HTR-8/SVneo (cell line): Measurements from ENCODE around the gene LRIT2.
A peak's percentile ranks its signal among the peaks of the same experiment; 100 is the strongest.

Experiments
- DNase-seq: peaks from one replicate; pipeline ENCODE4 v3.0.0; 2011; ENCODE audit warnings: low spot score, mixed read lengths; ENCODE audit not compliant: insufficient read length
- FAIRE-seq: peaks from 2 replicates; lab custom pipeline; 2011; peaks lifted over from hg19 to GRCh38; lab: Jason Lieb, UNC

Gene LRIT2

DNA sequence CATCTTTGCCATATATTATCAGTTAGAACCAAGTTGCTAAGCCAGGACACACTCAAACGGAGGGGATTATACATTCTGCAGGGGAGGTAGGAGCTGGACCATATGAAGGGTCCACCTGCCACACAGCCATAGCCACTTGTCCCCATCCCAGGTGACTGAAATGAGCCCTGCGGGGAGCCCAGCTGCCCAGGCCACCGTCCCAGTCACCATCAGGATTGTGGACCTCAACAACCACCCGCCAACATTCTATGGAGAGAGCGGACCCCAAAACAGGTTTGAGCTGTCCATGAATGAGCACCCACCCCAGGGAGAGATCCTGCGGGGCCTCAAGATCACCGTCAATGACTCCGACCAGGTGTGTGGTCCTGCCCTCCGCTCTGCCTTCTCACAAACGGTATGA, 17.3 kb downstream of the LRIT2 start:
- no peak for DNase-seq
- no peak for FAIRE-seq

- no peak for FAIRE-seq
- no peak for DNase-seq
Observed at GRCh38 chr10:84205853-84206525, 19.4 kb downstream of the LRIT2 start.

DNA sequence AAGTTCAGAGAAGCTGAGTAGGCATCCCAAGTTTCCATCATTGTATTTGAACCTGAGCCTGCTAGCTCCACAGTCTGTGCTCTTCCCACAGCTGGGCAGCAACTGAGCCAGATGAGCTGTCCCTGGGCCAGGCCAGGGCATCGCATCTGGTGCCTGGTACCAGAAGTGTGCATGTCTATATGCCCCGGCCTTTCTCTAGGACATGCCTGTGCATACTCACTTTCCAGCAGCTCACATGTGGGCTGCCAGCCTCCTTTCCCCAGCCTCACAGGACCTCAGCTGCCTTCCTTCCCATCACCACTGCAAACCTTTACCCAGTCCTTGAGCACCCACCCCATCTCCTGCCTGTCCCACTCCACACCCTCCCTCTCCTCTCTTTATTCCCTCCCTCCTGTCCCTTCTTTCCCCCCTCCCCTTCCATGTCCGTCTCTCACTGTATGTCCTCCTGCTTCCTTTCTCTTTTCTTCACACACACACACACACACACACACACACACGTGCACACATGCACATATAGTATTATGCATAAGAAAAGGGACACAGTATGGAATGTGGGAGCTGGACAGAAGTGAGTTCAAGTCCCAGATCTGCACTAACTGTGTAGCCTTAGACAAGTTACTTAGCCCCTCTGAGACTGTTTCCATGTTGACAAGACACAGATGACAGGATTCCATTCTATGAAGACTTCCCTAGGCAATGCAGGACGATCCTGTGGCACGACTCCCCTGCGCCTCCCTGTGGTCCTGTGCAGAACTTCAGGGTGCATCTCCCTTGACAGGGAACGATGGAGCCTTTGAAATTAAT, 20.1 kb downstream of the LRIT2 start:
- FAIRE-seq (no peak), DNase-seq (peak; percentile 57)

DNA sequence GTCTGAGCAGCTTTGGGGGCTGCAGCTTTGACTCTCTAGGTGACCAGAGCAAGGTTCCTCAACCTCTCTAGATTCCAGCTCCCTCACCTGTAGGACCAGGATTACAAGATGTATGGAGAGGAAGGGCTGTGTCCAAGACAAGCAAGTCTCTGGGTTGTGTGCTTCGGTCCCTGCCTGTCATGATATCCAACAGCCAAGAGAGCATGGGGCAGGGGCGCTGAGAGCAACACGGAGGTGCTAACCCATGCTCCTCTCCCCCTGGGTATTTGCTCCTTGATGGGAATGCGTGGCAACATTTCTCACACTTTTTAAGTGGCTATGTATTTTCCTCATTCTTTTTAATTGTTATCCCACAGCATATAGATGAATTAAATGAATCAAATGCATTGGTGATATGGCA, 20.7 kb downstream of the LRIT2 start:
- FAIRE-seq = no peak

DNA sequence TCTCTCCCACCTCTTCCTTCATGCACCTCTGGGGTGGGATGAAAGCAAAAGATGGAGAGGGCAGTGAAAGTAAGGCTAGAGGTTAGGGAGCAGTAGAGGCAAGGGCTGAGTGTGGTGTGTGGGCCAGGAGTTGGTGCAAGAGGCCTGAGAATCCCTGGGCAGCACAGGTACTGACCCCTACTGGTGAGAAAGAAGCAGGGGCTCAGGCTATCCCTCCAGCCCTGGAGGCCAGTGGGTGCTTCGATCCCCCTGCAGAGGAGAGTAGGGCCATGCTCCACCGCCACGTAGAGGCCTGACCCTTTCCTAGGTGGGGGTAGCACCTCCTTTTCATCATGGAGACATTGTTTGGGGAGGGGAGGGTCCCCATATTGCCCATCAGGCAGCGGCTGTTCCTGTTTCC, 21.2 kb downstream of the LRIT2 start:
- DNase-seq (no peak), FAIRE-seq (no peak)

More for the DNA sequence above, 20.7 kb downstream of the LRIT2 start:
- DNase-seq = no peak

DNA sequence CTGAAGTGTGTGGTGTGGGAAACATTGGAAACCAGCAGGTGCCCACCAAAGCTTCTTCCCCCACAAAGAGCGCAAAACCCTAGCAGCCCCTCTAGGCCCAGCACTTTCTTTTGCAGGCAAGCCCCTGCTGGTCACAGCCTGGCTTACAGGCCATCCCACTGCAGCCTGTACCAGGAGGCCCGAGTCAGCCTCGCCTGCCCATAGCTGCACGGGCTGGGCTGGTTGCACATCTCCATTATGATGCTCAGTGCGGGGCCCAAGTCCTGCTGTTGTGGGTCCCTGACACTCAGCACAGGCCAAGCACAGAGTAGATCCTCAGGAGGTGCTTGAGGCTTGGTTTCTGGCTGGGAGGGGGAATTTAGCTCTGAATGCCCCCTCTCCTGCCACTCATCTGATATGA, 23.0 kb downstream of the LRIT2 start:
- FAIRE-seq (no peak), DNase-seq (no peak)

DNA sequence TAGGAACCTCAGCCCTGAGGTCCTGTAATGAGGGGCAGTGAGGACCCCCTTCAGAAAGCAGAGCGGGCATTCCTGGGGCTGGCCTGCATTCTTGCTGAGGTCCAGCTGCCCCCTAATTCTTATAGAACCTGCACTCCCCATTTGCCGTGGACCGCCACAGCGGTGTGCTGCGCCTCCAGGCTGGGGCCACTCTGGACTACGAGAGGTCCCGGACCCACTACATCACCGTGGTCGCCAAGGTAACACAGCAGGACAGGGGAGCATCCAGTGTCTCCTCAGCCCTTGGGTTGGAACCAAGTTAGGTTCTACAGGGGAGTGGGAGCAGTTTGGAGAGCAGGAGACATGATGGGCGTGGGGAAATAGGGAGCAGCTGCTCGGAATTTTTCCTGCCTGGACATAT, 23.7 kb downstream of the LRIT2 start:
- FAIRE-seq = no peak
- no peak for DNase-seq

DNA sequence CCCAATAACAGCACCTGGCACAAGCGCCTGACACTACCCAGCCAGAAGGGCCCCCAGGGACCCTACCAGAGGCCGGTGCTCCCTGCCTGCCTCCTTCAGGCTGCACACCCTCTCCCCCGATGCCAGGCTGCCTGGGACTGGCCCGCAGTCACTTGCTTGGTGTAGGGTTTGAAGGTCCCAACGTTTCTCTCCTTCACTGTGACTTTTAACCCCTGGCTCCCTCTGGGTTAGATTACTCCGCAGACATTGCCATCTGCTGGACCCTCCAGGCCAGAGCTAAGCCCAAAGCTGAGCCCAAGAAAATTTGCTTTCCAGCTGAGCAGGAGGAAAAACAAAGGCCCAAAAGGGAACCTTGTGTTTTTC, 24.1 kb downstream of the LRIT2 start:
- FAIRE-seq = no peak

DNA sequence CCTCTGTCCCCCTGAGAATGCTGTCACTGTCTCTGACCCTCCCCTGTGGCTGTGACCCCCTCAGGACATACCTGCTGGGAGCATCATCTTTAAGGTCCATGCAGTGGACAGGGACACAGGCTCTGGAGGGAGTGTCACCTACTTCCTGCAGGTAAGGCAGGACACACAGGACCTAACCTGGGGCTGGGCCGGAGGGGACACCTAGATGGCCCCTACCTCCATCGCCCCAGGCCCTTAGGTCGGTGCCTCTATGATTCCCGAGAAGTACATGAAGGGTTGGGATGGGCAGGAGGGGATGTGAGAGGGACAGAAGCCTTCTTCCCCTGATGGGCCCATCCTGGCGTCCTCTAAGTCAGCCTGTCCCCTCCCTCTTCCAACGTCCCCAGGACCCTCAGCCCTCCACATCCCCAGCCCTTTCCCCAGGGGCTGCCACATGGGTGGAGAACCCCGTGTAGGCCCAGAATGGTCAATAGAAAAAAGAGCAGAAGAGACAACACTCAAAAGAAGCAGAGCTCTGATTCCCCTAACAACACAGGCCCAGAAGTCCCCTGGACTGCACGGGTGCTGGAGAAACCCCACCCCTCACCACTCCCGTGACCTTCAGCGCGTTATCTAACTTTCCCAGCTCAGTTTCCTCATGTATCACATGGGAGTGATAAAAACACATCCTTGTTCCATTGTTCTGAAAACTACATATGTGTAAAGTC, 24.7 kb downstream of the LRIT2 start:
- no peak for DNase-seq
- FAIRE-seq = no peak

More for the DNA sequence above, 24.1 kb downstream of the LRIT2 start:
- DNase-seq = no peak

DNA sequence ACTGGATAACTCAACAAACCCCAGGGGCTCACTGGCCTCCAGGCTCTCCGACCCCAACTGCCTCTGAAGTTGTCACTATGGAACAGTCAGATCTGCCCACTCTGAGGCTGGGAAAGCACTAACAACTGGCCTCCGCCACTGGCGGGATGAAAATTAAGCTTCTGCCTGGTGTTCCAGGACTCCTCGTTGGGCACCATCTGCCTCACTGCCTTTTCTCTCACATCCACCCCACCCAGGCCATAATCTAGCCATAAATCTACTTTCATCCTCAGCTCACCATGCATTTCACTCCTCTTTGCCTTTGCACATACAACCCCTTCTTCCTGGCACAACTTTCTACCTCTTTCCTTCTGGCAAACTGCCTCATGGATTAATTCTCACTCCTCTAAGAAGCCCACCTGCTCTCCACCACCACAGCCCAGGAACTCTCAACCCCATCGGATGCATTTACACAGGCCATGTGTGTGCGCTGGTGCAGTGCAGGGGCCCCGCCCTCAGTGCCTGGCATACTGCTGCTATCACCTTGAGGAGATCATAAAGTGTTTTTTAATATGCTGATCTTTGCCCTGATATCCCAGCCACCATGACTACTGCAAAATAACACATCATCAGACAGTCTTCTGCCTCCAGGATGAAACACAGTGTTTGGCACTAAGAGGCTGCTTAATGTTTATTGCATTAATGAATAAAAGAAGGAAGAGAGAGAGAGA, 27.0 kb downstream of the LRIT2 start:
- no peak for DNase-seq
- FAIRE-seq = no peak

DNA sequence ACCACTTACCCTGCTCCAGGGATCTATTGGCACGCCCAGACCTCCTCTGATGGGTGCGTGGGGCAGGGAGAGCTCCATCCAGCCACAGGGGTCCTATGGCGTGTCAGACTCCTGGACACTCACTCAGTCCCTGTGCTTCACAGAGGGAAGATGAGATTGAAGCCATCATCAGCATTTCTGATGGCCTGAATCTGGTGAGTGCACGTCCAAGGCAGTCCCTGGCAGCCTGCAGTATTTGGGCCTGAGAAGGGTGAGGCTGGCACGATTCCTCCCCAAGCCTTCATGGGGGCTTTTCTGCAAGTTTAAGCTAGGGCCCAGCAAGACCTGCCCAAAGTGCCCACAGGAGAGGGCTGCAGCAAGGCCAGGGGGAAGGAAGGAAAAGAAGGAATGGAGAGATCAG, 27.7 kb downstream of the LRIT2 start:
- DNase-seq = no peak
- FAIRE-seq = no peak

DNA sequence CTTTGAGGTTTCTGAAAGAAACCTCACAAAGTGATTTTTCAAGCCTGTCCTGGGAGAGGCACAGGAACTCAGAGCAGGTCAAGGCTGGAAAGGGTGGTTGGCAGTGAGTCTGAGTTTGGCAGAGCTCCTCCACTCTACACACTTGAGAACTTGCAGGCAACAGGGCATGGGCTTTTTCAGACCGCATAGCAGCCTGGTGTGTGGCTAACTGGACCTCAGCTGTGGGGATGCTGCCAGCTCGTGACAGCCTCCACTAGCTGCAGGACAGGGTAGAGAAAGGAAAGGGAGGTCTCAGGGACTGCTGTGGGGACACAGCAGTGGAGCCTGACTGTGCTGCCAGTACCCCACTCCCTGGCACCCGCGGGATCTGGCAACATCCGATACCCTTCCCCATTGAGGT, 28.4 kb downstream of the LRIT2 start:
- FAIRE-seq (no peak), DNase-seq (no peak)

DNA sequence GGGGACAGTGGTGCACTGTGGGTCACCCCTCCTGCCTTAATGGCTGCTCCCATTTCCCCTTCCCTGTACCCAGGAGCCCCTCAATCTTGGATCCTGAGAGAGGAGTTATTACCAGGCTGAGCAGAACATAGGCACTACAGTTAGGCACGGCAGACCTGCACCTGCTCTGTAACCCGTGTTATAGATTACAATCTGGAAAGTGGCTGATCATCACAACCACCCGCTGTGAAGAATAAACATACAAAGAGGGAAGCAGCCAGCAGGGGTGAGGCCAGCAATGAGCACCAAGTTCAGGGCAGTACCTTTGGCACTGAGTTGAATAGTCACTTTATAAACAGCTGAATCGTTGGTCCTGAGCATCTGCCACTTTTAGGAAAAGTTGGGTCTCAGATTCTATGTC, 29.3 kb downstream of the LRIT2 start:
- no peak for FAIRE-seq
- DNase-seq = no peak

- DNase-seq (no peak), FAIRE-seq (no peak)
Observed at GRCh38 chr10:84195044-84195830, 30.1 kb downstream of the LRIT2 start.

DNA sequence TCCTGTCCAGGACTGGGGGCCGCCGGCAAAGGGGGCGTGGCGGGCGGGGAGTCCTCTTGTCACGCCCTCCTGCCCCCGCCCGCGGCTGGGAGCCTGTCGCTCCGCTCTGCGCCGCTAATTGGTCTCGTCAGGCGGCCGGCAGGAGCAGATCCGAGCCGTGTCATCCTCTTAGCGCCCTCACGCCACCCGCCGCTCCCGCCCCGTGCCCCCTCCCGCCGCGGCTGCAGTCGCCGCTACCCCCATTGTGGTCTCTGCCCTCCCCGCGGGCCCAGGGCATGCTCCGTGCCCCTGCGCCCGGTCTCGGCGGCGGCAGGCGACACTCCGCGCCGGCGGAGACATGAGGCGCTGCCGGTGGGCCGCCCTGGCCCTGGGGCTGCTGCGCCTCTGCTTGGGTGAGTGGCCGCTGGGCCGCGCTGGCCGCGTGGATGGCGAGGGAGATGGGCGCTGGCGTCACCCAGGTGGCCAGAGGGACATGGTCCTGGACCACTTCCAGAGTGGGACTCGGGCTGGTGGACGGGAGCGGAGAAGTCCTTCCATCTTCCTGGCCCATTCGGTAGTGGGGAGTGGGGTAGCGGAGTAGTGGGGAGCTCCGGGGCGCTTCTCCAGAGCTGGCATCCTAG, 30.8 kb downstream of the LRIT2 start, which contains the start of gene CDHR1:
Gene CDHR1 (plus strand): TSS at position 114 of the 620 bp plus-strand sequence. CDS start 224 bp downstream, at position 338.
- DNase-seq = peak; percentile 36

DNA sequence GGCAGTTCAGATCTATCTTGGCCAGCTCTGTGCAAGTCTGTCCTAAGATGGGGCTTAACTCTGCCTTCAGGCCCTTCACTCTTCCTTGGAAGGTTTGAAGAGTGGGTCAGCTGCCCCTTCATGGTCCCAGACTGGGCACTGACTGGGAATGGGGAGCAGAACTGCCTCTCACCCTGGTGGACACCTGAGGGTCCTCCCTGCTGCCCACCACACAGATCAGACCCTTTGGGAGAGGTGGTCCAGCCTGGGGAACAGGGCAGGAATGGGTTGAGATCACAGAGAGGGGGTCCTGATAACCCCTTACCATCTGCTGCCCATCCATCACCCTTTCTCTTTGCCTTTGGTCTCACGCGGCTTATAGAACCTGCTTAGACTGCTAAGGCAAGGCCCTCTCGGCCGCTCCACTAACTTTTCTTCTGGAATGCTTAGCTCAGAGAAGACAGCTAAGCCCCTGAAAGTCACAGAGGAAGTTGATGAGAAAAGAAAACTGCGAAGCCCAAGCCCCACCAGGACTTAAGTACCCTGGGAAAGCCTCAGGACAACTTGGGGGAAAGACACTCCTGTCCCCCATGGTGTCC, 31.4 kb downstream of the LRIT2 start:
- no peak for DNase-seq
- FAIRE-seq = no peak

More for the DNA sequence above, 30.8 kb downstream of the LRIT2 start, which contains the start of gene CDHR1:
- FAIRE-seq = no peak

DNA sequence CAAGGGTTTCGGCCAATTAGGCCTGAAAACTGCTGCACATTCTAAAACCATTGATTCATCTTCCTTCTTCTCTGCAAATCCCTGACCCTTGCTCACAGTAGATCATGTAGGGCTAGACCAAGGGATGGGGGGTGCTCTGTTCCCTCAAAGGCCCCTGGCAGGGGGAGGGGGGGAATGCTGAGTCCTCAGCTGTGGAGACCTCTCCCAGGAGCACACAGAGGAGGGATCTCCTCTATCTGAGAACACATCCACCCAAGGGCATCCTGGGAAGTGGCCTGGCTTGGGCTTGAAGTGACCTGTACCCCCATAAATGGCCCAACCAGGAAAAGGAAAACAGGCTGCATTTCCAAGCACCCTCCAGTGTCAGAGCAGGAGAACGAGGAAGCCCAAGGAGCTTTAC, 32.0 kb downstream of the LRIT2 start:
- DNase-seq (no peak), FAIRE-seq (no peak)

DNA sequence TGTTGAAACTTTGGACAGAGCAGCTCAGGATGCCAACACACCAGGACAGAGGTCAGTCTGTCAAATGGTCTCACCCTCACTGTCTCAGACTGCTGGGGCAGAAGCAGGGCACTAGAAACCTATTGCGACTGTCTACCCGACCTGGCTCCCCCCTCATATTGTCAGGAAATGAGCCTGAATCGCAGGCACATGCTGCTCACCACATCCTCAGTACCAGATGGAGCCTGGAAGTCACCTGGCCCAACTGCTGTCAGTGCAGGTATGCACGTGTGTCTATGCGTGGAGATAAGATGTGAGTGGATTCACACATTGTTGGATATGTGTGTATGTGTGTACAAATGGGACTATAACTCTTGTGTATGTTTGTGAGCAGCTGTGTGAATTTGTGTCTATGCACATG, 34.2 kb downstream of the LRIT2 start:
- FAIRE-seq (no peak), DNase-seq (no peak)

DNA sequence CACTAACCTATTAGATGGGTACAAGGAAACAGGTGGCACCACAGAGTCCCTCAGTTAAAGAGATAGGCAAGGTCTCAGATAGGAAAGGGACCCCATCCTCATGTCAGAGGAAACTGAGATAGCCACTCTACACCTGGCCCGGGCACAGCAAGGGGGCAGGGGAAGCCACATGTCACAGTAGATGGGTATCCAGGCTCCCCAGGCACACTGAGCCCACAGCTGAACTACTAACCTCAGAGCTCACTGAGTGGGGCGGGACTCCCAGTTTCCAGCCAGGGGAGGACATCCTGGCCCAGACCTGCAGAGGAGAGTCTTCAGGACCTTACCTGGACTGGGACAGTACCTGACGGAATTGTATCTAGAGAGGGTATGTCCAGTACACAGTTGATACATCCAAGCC, 34.7 kb downstream of the LRIT2 start:
- FAIRE-seq = no peak
- no peak for DNase-seq
